C4-2B (cell line): ENCODE measurements around the gene ACAD11.

Source experiments
- CTCF ChIP-seq: fragments of 450-650 bp; conservative IDR thresholded peaks from 2 replicates; pipeline ENCODE4 v1.5.1; 2017; ENCODE audit warnings: mild to moderate bottlenecking
- ZFX ChIP-seq: fragments of 450-650 bp; IDR thresholded peaks from 2 replicates; pipeline ENCODE4 v1.6.1; 2017

GRCh38 chr3:132690040-132690439, 30.4 kb upstream of the ACAD11 start:
- no peak for TF ChIP-seq CTCF
- TF ChIP-seq ZFX: no peak
